ENCODE measurements around the gene NEU1.
"Not testable (repeated sequence)": the region's sequence is repeated elsewhere in the genome, so short reads cannot be mapped to it uniquely, and the experiment has no call there.

The NEU1 gene

DNA sequence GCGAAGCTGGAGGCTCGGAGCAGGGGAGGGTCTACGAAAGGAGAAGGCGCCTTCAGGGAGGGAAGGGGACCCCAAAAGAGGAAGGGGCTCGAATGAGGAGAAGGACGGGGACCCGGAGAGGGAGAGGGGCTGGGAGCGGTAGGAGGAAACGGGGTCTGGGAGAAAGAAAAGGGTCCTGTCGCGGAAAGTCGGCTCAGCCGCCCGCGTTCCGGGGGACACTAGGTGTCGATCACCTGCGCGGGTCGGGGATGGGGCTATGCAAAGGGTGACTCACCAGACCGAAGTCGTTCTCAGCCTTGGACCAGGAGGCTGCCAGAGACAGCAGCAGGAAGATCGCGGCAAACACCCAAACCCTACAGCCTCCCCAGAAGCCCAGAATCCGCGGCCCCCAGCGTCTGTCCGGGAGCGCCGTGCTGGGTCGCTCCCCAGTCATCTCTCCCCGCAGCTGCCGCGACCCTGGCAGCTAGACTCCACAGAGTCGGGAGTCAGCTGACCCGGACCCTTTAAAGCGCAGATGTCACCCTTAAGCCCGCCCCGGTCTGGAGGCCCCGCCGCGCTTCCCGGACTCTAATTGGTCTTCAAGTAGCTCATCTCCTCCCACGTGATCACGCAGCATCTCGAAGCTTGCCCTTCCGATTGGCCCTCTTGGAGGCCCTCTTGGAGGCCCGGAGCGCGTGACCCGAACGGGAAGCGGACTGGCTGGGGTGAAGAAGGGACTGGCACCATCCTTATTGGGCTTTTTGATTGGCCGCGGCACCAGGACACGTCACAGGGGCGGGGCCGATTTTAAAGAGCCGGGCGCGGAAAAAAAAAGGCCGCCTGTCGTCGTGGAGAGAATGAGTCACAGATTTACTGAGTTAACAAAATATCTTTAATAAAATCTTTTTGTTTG, at the start of gene NEU1:
Gene NEU1 (minus strand): TSS at position 478 of the 892 bp plus-strand sequence. CDS start 45 bp downstream, at position 433.
- DNase-seq, result peak; percentile 100

DNA sequence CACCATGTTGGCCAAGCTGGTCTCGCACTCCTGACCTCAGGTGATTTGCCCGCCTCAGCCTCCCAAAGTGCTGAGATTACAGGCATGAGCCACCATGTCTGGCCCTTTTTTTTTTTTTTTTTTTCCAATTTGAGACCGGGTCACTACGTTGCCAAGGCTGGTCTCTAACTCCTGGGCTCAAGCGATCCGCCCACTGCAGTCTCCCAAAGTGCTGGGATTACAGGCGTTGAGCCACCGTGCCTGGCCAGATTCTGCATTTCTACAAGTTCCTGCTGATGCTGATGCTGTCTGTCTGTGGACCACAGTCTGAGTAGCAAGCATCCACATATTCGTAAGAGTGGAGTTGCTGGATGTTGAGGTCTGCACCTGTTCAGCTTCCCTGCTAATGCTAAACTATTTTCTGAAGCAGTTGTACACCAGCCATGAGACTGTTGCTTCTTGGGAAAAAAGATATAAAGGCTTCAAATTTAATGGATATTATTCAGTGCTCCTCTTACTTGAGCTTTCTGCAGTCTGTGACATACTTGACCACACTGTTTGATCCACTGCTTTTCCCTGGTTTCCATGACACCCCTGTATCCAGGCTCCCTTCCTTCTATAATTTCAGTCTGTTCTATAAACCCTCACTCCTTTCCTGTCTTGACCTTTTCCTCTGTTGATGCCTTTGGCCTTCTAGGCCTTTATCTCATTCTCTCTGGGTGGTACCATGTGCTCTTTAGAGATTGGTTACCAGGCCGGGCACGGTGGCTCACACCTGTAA, 49.4 kb upstream of the NEU1 start:
- DNase-seq, result no peak

DNA sequence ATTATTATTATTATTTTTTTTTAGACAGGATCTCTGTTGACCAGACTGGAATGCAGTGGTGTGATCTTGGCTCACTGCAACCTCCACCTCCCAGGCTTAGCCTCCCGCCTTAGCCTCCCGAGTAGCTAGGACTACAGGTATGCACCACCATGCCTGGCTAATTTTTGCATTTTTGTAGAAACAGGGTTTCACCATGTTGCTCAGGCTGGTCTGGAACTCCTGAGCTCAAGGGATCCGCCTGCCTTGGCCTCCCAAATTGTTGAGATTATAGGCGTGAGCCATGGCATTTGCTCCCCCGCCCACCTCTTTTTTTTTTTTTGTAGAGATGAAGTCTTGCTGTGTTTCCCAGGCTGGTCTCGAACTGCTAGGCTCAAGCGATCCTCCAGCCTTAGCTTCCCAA, 46.7 kb upstream of the NEU1 start:
- not testable (repeated sequence) for DNase-seq

DNA sequence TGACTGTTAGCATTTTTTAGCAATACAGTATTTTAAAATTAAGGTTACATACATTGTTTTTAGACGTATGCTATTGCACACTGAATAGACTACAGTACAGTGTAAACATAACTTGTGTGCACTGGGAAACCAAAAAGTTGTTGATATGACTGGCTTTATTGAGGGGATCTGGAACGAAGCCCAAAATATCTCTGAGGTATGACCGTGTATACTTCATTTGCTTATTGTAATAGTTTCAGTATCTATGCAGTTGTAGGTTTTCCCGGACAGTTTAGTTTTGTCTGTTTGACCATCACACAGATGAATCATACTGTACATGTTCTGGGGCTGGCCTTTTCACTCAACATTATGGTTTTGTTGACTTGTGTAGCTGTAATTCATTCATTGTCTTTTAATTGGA, 46.2 kb upstream of the NEU1 start:
- DNase-seq, result no peak

DNA sequence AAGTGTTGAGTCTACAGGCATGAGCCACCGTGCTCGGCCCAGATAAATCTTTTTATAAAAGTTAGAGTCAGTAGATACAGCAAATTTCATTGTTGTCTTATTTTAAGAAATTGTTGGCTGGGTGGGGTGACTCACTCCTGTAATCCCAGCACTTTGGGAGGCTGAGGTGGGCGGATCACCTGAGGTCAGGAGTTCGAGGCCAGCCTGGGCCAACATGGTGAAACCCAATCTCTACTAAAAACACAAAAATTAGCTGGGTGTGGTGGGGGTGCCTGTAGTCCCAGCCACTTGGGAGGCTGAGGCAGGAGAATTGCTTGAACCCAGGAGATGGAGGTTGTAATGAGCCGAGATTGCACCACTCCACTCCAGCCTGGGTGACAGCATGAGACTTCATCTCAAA, 45.6 kb upstream of the NEU1 start:
- DNase-seq, result not testable (repeated sequence)

DNA sequence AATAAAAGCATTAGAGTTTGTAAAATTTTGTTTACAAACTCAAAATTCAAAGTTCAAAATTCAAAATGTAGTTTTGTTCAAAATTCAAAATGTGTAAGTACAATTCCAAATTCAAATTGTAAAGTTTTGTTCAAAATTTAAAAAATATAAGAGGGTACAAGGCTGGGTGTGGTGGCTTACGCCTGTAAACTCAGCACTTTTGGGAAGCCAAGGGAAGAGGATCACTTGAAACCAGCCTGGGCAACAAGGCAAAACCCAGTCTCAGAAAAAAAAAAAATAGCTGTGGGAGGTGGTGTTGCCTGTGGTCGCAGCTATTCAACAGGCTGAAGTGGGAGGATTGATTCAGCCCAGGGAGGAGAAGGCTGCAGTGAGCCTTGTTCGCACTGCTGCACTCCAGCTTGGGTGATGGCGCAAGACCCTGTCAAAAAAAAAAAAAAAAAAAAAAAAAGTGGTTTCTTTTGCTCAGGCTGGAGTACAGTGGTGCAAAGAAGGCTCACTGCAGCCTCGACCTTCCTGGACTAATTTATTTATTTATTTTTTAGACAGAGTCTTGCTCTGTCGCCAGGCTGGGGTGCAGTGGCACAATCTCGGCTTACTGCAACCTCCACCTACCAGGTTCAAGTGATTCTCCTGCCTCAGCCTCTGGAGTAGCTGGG, 44.7 kb upstream of the NEU1 start:
- no peak for DNase-seq

DNA sequence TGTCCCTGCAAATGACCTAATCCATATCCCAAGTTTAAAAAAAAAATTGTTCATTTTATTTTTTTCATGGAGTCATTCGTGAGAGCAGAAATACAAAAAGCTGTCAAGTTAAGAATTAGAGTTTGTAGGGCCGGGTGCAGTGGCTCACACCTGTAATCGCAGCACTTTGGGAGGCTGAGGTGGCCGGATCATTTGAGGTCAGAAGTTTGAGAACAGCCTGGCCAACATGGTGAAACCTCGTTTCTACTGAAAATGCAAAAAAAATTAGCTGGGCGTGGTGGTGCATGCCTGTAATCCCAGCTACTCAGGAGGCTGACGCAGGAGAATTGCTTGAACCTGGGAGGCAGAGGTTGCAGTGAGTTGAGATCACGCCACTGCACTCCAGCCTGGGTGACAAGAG, 44.1 kb upstream of the NEU1 start:
- DNase-seq, result not testable (repeated sequence)

DNA sequence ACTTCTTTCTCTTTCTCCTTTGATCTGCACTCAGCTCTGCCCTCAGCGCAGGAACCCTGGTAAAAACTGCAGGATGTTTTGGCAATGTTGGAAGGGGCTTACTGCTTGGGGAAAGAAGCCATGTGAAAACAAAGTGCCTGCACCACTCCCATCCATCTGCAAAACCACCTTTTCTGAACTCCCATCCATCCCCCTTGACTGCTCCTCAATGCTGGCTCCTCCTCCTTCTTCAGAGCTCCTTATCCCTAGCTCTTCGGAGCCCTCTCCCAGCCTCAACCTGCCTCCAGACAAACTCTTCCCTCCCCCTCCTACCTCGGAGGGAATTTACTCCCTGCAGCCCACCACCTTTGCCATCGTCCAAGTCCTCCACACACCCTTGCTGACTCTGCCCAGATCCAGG, 43.5 kb upstream of the NEU1 start:
- DNase-seq, result no peak

DNA sequence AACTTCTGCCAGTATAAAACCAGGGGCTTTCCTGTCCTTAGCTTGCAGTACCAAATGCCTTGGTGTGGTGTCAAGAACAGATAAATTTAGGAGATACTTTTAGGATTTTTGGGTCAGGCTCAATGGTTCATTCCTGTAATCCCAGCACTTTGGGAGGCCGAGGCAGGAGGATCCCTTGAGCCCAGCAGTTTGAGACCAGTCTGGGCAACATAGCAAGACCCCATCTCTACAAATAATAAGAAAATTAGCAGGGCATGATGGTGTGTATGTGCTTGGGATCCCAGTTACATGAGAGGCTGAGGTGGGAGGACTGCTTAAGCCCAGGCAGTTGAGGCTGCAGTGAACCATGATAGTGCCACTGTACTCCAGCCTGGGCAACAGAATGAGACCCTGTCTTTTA, 42.4 kb upstream of the NEU1 start:
- DNase-seq, result no peak

DNA sequence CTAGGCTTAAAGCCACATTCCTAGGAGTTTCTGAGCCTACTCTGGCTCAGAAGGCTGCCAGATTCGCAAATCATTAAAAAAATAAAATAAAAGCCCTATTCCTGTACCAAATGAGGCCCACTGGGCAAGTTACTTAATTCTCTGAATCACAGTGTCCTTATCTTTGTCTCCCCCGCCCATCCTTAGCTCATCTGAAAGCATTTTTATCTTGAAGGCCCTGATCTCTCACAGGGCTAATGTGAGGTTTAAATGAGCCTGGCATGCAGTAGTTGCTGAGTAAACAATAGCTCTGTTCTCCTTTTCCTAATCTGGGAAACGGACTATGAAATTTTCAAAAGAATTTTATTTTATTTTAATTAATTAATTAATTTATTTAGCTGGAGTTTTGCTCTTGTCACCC, 41.3 kb upstream of the NEU1 start:
- DNase-seq, result no peak

DNA sequence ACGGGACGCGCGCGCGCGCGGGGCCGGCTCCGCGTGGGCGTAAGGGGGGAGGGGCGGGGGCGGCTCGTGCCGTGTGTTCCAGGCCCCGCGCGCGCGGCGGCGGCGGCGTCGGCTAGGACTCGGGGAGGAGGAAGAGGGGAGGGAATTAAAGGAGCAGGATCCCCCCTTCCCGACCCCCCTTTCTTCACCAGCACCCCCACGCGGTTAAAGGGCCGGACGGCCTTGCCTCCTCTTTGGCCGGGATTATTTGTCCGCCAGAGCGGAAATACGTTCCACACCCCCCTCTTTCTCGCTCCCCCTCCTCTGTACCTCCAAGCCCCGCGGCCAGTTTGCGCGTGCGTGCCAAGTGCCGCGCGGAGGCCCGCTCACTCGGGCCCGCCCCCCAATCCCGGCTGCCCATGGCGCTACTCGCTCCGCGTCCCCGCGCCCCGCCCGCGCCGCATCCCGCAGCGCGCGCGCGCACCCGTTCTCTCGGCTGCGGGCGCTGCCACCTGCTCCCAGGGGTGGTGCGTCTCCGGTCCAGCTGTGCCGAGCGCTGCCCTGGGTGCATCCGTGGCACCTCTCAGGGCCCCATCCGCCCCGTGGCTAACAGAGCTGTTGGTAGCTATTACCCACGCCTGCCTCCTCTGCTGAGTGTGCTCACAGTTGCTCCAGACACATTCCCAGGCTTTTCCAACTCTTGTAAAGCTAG, 39.5 kb upstream of the NEU1 start, which contains the start of gene ZBTB12:
Gene ZBTB12 (minus strand): TSS at position 134 of the 691 bp plus-strand sequence. CDS start 781 bp downstream, outside the sequence.
- peak; percentile 99 for DNase-seq

DNA sequence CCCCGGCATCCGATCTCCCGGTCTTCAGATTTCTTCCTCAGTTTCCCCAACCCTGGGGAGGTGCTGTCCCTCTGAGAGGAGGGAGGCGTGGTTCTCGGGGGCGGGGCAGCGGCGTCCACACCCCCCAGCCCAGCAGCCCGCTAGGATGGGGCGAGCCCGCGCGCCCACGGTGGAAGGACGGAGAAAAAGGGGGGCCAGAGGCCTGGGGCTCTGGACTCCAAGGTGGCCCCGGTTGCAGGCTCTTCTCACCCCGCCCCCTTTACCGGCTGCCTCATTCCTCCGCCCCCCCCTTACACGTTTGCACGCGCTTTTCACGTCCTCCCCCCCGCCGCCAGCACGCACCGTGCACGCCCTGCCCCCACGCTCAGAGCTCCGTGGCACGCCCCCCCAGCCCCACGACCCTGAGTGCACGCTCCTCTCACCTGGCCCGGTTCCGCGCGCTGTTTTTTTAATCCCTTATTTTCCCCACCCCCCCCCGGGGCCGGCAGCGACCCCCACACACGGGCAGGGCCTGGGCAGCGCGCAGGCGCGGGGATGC, 38.9 kb upstream of the NEU1 start:
- DNase-seq, result peak; percentile 64

DNA sequence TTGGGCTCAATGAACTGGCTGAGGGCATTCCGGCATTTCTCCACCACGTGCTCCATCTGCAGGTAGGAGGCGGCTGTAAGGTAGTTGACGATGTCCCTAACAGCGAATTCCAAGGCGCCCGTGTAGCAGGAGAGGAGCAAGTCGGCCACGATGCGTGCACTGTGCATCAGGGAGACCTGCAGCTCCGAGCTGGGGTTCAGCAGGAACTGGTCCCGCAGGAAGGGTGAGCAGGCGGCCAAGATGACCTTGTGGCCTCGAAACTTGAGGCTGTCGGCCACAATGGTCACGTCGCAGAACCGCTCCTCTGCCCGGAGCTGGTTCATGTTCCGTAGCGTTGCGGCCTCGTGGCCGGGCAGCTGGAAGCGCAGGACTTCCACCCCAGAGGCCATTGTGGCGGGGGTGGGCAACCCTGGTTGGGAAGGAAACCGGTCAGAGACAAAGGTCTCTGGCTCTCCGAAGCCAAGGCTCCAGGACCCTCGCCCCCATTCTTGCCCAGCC, 38.3 kb upstream of the NEU1 start:
- DNase-seq, result peak; percentile 39

DNA sequence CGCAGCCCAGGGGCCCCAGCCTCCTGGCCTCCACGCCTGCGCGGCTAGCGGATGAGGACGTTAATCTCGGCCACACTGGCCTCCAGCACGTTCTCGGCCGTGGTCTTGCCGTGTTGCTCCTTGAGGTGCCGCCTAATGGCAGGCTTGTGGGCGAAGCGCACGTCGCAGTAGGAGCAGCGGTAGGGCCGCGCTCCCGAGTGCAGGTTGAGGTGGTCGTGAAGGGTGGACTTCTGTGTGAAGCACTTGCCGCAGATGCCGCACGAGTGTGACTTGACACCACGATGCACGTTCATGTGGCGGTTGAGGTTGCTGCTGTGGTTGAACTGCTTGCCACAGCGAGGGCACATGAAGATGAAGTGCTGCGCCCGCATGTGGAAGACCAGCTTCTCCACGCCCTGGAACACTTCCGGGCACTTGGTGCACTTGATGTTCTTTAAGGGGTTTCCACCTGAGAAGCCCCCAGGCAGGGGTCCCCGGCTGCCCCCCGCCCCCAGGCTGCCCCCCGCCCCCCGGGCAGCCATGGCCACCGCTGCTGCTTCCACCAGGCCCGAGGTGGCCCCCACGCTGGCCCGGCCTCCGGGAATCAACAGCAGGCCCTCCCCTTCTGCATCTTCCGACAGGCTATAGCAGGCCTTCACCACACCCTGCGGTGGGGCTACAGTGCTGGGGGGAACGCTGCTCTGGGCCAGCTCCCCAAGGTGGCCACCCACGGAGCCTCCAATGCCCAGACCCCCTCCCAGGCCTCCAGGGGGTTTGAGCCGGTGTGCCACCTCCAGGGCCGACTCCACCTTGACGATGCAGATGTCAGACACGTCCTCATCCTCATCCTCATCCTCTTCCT, 37.5 kb upstream of the NEU1 start:
- DNase-seq, result no peak

DNA sequence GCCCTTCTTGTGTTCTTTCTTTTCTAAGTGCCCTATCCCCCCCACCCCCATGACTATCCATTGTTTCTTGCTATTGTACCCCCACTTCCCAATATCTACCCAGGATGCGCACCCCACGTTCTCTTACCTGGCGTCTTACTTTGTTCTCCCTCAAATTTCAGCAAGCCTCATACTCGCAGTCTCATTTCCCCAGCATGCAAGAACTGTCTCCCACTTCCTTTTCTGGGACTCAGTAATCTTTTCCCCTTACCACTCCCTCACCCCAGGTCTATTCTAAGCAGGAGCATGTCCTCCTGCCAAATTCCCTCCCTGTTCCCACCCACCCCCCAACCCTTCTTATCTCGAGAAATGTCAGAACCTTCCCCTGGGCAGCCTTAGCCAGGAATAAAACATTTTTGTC, 36.6 kb upstream of the NEU1 start:
- no peak for DNase-seq

DNA sequence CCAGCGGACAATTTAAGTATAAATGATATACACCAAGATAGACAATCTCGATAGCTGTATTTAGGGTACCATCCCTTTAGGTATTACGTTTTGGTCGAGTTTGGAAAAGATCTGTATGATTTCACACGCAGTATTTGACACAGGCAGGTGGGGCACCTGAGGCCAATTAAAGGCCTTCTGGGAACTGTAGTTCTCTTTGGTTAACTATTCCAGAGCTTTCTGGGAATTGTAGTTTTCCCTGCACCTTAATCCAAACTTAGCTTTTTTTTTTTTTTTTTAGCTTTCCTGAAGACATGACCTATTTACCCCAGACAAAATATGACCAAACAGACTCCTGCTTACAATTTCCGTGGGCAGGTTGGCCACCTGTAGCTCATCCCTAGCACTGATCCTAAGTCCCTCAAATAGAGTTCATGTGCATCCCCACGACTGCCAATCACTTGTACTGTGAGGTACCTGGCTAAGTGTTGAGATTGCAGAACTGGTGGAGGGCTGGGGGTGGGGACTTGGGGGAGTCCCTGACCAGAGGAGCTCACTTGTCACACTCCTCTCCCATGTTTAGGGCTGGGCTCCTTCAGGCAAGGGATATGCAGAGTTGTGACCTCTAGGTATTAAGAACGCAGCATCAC, 35.9 kb upstream of the NEU1 start:
- peak; percentile 77 for DNase-seq

DNA sequence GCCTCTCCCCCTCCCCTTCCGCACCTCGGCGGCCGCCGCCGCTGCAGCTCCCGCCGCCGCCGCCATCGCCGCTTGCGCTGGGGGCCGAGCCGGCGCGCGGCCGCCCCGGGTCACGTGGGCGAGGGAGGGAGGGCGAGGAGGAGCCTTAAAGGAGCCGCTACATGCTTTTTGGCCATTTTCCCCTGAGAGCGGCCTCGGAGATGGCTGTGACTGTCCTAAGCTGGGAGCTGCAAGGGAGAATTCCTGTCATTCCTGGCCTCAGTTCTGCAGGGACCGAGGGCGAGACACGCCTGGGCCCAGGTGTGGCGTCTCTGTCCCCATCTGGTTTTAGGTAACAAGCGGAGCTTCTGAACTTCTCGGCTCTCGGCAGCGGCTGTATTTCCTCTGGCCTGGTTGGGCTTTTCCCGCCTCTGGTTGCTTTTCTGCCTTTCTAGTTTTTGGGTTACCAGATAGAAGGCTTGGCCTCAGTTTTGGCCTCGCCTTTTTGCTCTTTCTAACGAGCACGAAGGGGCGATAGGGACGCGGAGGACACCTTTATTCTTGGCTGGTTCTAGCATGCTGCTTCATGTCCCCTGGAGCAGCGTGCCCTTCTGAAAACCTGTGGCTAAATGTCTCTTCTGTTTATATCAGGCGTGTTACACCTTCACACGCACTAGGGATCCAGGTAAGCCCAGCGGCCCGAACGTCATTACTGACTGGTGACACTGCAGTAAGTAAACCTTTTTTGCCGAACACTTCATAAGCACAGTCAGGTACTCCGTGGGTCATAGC, 35.2 kb upstream of the NEU1 start, which contains the start of gene EHMT2:
Gene EHMT2 (minus strand): TSS at position 87 of the 771 bp plus-strand sequence. CDS start 21 bp downstream, at position 66.
- DNase-seq, result peak; percentile 95

DNA sequence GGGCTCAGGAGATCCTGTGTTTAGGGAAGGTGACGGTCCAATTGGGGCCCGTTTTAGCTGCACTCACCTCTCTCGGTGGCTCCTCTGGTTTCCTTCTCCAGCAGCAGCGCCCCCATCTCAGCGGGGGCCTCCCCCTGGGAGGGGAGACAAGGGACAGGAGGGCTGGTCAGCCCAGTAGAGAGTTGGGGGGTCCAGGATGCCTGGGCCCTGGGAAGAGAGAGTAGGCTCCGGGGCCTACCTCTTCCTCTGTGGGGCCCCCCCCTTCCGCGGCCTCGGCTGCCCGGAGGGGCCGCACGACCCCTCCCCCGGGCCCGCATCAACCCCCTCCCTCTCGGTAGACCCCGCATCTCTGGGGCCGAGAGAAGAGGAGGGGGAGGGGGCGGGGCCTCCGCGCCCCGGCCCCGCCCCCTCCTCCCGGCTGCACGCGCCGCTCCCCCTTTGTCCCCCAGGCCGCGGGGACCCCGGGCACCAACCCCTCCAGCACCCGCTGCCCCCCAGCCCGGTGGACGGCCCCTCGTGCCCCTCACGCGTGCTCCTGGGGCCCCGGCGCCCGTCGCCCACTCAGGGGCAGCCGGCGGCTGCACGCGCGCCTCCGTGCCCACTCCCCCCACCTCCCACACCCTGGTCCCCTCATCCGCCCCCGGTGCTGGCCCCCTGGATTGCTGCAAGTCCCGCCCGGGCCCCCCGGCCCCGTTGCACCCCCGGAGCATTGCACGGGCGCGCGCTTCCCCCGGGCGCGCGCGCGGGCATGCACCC, 34.4 kb upstream of the NEU1 start:
- no peak for DNase-seq

DNA sequence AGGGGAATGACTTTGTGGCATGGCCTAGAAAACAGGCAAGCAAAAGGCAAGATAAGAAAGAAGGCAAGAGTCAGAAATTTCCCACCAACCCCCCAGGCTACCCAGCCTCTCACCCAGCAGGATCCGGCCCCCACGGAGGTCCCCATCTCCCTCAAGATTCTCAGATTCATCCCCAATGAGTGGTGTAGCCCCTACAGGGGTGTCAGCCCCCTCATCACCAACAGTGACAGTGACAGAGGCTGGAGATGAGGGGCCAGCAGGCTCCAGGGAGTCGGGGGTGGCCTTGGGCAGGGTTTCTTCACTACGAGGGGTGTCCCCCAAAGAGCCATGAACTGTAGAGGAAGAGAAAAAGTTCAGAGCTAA, 33.9 kb upstream of the NEU1 start:
- DNase-seq, result no peak
